Measurements from ENCODE around the gene EXOC1. TPM values are rescaled to one million over a fixed set of nuclear protein-coding genes. Genes with fewer than 3 reads are reported as not detected.

Gene EXOC1
- total RNA-seq, 1 donor from 2014 or later: 27.3 TPM

DNA sequence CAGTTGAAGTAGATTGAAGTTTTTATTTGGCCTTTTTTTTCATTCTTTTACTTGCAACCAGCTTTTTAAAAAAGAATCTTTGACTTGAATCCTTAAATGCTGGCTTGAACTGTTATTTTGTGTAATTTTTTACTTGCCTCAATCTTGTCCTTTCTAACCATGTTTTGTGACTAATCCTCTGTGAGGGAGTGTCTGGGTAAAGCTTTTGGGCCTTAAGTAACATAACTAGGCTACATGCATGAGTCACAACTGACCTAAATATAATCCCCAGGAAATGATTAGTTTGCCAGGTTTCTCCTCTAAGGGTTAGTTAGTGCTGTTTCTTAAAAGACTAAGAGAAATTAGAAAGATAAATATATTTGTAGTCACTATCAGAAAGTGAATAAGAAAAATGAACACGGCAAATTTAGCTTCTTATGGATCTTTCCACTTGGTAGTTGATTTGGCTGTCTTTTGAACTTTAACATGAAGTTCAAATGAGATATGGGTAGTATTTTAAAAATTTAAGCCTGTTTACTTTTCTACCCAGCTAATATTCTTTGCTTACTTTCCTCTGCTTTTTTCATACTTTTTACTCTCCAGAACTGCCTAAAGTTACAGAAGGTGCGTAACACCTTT, 13.0 kb downstream of the EXOC1 start:
- TF ChIP-seq, protein P1, sequence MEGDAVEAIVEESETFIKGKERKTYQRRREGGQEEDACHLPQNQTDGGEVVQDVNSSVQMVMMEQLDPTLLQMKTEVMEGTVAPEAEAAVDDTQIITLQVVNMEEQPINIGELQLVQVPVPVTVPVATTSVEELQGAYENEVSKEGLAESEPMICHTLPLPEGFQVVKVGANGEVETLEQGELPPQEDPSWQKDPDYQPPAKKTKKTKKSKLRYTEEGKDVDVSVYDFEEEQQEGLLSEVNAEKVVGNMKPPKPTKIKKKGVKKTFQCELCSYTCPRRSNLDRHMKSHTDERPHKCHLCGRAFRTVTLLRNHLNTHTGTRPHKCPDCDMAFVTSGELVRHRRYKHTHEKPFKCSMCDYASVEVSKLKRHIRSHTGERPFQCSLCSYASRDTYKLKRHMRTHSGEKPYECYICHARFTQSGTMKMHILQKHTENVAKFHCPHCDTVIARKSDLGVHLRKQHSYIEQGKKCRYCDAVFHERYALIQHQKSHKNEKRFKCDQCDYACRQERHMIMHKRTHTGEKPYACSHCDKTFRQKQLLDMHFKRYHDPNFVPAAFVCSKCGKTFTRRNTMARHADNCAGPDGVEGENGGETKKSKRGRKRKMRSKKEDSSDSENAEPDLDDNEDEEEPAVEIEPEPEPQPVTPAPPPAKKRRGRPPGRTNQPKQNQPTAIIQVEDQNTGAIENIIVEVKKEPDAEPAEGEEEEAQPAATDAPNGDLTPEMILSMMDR (conservative IDR thresholded peaks at IDR 0.05): no peak
- no peaks in the 10 kb centered on the region for H3K9me3 Mint-ChIP-seq
- H3K27me3 Mint-ChIP-seq (ENCODE audit: low read depth): no peaks in the 10 kb centered on the region
- H3K4me1 Mint-ChIP-seq: no peaks in the 10 kb centered on the region
- no peak overlapping the region for H3K4me3 Mint-ChIP-seq
- peaks cover 5% of the 10 kb centered on the region for H3K36me3 Mint-ChIP-seq (ENCODE audit: low read depth)
- DNase-seq (ENCODE audit: low read depth, low spot score): no peak
- H3K27ac Mint-ChIP-seq (ENCODE audit: unreplicated experiment): no peak overlapping the region

DNA sequence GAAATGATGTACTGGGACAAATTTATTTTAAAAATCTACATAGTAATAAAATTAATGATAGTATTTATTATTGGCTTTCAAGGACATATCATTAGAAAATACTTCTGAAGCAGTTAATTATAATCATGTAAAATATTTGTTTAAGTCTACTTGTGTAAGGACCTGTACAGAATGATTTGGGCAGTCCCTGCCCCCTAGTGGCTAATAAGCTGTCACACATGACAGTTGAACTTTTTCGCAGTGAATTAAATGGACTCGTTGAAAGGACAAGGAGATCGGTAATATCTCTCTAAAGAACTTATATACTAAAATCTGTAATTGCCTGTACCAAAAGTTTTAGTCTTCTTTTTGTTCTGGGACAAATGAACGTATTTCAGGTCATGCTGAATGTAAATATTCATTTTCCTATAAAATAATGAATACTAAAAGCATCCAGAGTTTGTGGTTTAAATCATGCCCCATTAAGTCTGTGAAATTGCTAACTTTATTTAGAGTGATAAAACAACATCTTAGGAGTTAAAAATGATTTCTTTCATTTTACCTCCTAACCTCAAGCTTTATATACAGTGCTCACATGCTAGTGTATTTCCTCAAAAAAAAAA, 13.6 kb downstream of the EXOC1 start:
- H3K27ac Mint-ChIP-seq (ENCODE audit: unreplicated experiment): no peak overlapping the region
- TF ChIP-seq, protein P1 (conservative IDR thresholded peaks at IDR 0.05): peak; percentile 95
- H3K4me3 Mint-ChIP-seq: no peak overlapping the region
- no peaks in the 10 kb centered on the region for H3K4me1 Mint-ChIP-seq
- no peak for DNase-seq (ENCODE audit: low read depth, low spot score)
- H3K36me3 Mint-ChIP-seq (ENCODE audit: low read depth): peaks cover 5% of the 10 kb centered on the region
- H3K27me3 Mint-ChIP-seq (ENCODE audit: low read depth): no peaks in the 10 kb centered on the region
- H3K9me3 Mint-ChIP-seq: no peaks in the 10 kb centered on the region

DNA sequence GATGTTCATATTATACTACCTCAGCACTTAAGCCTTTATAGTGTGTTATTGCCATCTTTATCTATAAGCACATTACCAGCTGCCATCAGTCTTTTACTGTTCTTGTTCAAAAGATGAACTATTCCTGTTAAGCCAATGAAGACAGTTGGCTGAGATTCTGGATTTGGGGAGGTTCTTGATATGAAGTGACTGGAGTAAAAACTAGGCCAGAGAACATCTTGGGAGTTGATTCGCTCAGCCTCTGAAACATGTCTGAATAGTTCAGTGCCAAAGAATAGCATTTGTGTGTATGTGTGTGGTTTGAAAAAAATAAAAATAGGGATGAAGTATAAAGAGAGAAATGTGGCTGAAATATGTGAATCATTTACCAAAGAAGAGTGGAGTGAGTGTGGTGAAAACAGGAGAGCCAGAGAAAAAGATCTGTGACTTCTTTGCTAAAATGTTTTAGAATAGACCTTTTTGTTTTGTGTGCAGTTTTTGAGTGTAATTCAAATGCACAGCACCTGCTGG, 15.2 kb downstream of the EXOC1 start:
- Mint-ChIP-seq H3K9me3 (no peaks in the 10 kb centered on the region), H3K4me3 (no peak overlapping the region), H3K27me3 (ENCODE audit: low read depth) (no peaks in the 10 kb centered on the region), H3K27ac (ENCODE audit: unreplicated experiment) (no peak overlapping the region), H3K36me3 (ENCODE audit: low read depth) (peaks cover 5% of the 10 kb centered on the region), H3K4me1 (no peaks in the 10 kb centered on the region)
- TF ChIP-seq, protein P1 (conservative IDR thresholded peaks at IDR 0.05): no peak
- no peak for DNase-seq (ENCODE audit: low read depth, low spot score)

DNA sequence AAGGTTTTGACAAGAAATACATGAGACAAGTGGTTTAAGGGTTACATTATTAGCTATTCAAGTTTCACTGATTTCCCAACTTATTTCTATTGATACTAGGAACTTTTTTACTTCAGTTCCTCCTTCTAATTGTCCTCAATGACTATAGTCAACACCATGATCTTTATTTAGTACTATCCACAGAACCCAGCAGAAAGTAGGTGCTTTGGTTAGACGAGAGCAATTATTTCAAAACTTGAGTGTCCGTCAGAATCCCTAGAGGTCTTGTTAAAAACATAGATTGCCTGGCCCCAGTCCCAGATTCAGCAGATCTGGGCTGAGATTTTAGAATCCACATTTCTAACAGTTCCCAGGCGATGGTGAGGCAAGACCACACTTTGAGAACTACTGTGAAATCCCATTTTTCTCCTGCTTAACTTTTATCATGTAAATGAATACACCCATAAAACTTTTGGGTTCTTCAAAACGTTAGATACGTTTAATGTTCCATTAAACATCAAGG, 17.9 kb downstream of the EXOC1 start:
- no peak overlapping the region for H3K27ac Mint-ChIP-seq (ENCODE audit: unreplicated experiment)
- peaks cover 3% of the 10 kb centered on the region for H3K36me3 Mint-ChIP-seq (ENCODE audit: low read depth)
- no peaks in the 10 kb centered on the region for H3K9me3 Mint-ChIP-seq
- TF ChIP-seq, protein P1 (conservative IDR thresholded peaks at IDR 0.05): no peak
- H3K27me3 Mint-ChIP-seq (ENCODE audit: low read depth): no peaks in the 10 kb centered on the region
- H3K4me3 Mint-ChIP-seq: no peak overlapping the region
- DNase-seq (ENCODE audit: low read depth, low spot score): no peak
- H3K4me1 Mint-ChIP-seq: no peaks in the 10 kb centered on the region

DNA sequence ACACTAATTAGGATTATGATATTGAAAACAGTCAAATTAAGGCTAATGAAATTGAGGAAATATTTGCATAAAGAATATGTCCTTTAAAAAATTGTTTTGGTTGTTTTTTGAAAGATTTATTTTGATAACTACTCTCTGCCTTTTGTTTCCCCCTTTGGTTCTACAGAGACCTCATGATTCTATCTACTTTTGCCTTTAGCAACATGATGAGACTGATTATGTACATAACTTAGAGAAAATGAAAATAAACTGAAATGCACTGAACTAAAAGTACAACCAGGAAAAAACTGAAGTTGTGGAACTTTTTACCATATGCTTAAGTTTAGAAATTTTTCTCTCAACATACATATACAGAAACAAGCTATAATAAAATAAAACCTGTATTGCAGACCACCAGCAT, 21.4 kb downstream of the EXOC1 start:
- DNase-seq (ENCODE audit: low read depth, low spot score): no peak
- H3K36me3 Mint-ChIP-seq (ENCODE audit: low read depth): peaks cover 5% of the 10 kb centered on the region
- no peaks in the 10 kb centered on the region for H3K9me3 Mint-ChIP-seq
- peaks cover 3% of the 10 kb centered on the region for H3K4me1 Mint-ChIP-seq
- no peak overlapping the region for H3K4me3 Mint-ChIP-seq
- H3K27ac Mint-ChIP-seq (ENCODE audit: unreplicated experiment): no peak overlapping the region
- TF ChIP-seq, protein P1 (conservative IDR thresholded peaks at IDR 0.05): no peak
- no peaks in the 10 kb centered on the region for H3K27me3 Mint-ChIP-seq (ENCODE audit: low read depth)

Data from neural crest cell (in vitro differentiated cells).